ENCODE data around the gene ADSL.
"Not testable (repeated sequence)": the region's sequence is repeated elsewhere in the genome, so short reads cannot be mapped to it uniquely, and the experiment has no call there.

GRCh38 chr22:40311646-40312045 lies 34.7 kb upstream of the ADSL start:
- TF ChIP-seq CTCF, POLR2A, POLR2AphosphoS5 (IDR thresholded peaks at IDR 0.05): not testable (repeated sequence)

All from suprapubic skin (tissue), 4 donors.